Ascending aorta (tissue), 2 donors: Measurements from ENCODE around the gene CREBBP. TPM values are rescaled to one million over a fixed set of nuclear protein-coding genes. Genes with fewer than 3 reads are reported as not detected.
A peak's percentile ranks its signal among the peaks of the same experiment; 100 is the strongest.

ENCODE experiments used
- DNase-seq, 2 donors: peaks; one replicate each; pipeline ENCODE4 v3.0.0-alpha.2; 2019; ENCODE audit warnings: low spot score in 2 of 2
- H3K27ac ChIP-seq, 2 donors: fragments of 200-600 bp; sonication (generic); one replicate each; pipeline ENCODE4 v1.5.1; 2016 to 2017; ENCODE audit warnings: mild to moderate bottlenecking in 1 of 2
- H3K27me3 ChIP-seq: fragments of 200-600 bp; sonication (generic); one replicate; pipeline ENCODE4 v1.5.1; 2017
- H3K36me3 ChIP-seq, 2 donors: fragments of 200-600 bp; sonication (generic); one replicate each; pipeline ENCODE4 v1.5.1; 2016
- H3K4me1 ChIP-seq, 2 donors: fragments of 200-600 bp; sonication (generic); one replicate each; pipeline ENCODE4 v1.5.1; 2016 to 2017; ENCODE audit warnings: mild to moderate bottlenecking in 1 of 2
- H3K4me3 ChIP-seq, 2 donors: fragments of 200-600 bp; sonication (generic); one replicate each; pipeline ENCODE4 v1.5.1; 2016 to 2017; ENCODE audit warnings: mild to moderate bottlenecking in 1 of 2
- H3K9me3 ChIP-seq, 2 donors: fragments of 200-600 bp; sonication (generic); one replicate each; pipeline ENCODE4 v1.5.1; 2016
- CTCF ChIP-seq, 3 experiments: fragments of 200-600 bp in 2 of 3; fragments of 450-650 bp in 1 of 3; sonication (generic) in 2 of 3; IDR thresholded peaks; one replicate each; pipeline ENCODE4 v1.5.1; 2016 to 2019; ENCODE audit warnings: antibody characterized with exemption in 3 of 3, mild to moderate bottlenecking in 1 of 3, moderate library complexity in 1 of 3
- intact Hi-C: fragments of 100-400 bp; cut with DNase I; formaldehyde crosslinking; loops from one replicate; pipeline ENCODE4 v1.15.1; 2023
- total RNA-seq: library from RNA; depleted of rRNA; stranded (reverse); fragments of >200 nt; gene quantifications from one replicate; pipeline ENCODE4 v1.1.0, GENCODE V29; 2016

Gene CREBBP
- total RNA-seq, 1 donor from 2014 or later: 73.7 TPM

- Histone ChIP-seq H3K9me3 (no peaks in the 10 kb centered on the region), H3K27ac (no peak overlapping the region), H3K27me3 (no peaks in the 10 kb centered on the region), H3K4me3 (no peak overlapping the region), H3K36me3 (no peaks in the 10 kb centered on the region), H3K4me1 (peaks cover 5 to 38% of the 10 kb centered on the region in 2 donors)
- DNase-seq: no peak
- intact Hi-C loops: no loop called here
- TF ChIP-seq CTCF (IDR thresholded peaks at IDR 0.05): no peak
These were observed 81.2 kb downstream of the CREBBP start for GRCh38 chr16:3799354-3799753.

- H3K9me3 ChIP-seq: no peaks in the 10 kb centered on the region
- no peak for DNase-seq
- H3K27me3 ChIP-seq: no peaks in the 10 kb centered on the region
- no peak overlapping the region for H3K27ac ChIP-seq
- H3K4me1 ChIP-seq: peaks cover 5 to 39% of the 10 kb centered on the region in 2 donors
- H3K4me3 ChIP-seq: no peak overlapping the region
- TF ChIP-seq CTCF (IDR thresholded peaks at IDR 0.05): no peak
- intact Hi-C loops: no loop called here
- no peaks in the 10 kb centered on the region for H3K36me3 ChIP-seq
These were observed 81.7 kb downstream of the CREBBP start for GRCh38 chr16:3798838-3799237.

GRCh38 chr16:3797904-3798811 is 82.4 kb downstream of the CREBBP start:
- peaks cover 5 to 42% of the 10 kb centered on the region in 2 donors for H3K4me1 ChIP-seq
- no peaks in the 10 kb centered on the region for H3K36me3 ChIP-seq
- H3K4me3 ChIP-seq: no peak overlapping the region
- H3K27ac ChIP-seq: peak overlapping the region in 1 of 2 donors; percentile 3
- no peak for TF ChIP-seq CTCF (IDR thresholded peaks at IDR 0.05)
- DNase-seq: no peak
- intact Hi-C loops: no loop called here
- no peaks in the 10 kb centered on the region for H3K27me3 ChIP-seq
- H3K9me3 ChIP-seq: no peaks in the 10 kb centered on the region

GRCh38 chr16:3797473-3797872 is 83.0 kb downstream of the CREBBP start:
- intact Hi-C loops: no loop called here

GRCh38 chr16:3793161-3793576 is 87.3 kb downstream of the CREBBP start:
- Histone ChIP-seq H3K4me1 (peaks cover 0 to 37% of the 10 kb centered on the region in 2 donors), H3K9me3 (no peaks in the 10 kb centered on the region), H3K27ac (peak overlapping the region; percentile 43 to 51), H3K4me3 (peak overlapping the region in 1 of 2 donors; percentile 7), H3K27me3 (no peaks in the 10 kb centered on the region), H3K36me3 (peaks cover 17 to 37% of the 10 kb centered on the region in 2 donors)
- peak in 1 of 2 donors; percentile 77 for DNase-seq
- peak; percentile 16 to 34 (median 26) for TF ChIP-seq CTCF (IDR thresholded peaks at IDR 0.05)
- intact Hi-C loops: loop anchor here (5.0 kb wide), 1 partner anchor 79 kb away; no protein-coding TSS in a partner anchor

More at GRCh38 chr16:3797473-3797872, 83.0 kb downstream of the CREBBP start:
- H3K27ac ChIP-seq: no peak overlapping the region
- DNase-seq: no peak
- TF ChIP-seq CTCF (IDR thresholded peaks at IDR 0.05): no peak
- peaks cover 0 to 5% of the 10 kb centered on the region in 2 donors for H3K36me3 ChIP-seq
- H3K4me3 ChIP-seq: no peak overlapping the region
- no peaks in the 10 kb centered on the region for H3K9me3 ChIP-seq
- H3K4me1 ChIP-seq: peaks cover 5 to 48% of the 10 kb centered on the region in 2 donors
- no peaks in the 10 kb centered on the region for H3K27me3 ChIP-seq
